GM19043 (cell line): ENCODE data around the gene IMMP2L.

ENCODE experiments used
- ATAC-seq: cut with Tn5 transposase; IDR thresholded peaks from one replicate; pipeline ENCODE4 v1.9.1; 2021; ENCODE audit warnings: low read depth; ENCODE audit not compliant: unreplicated experiment

The IMMP2L gene

GRCh38 chr7:110857106-110857505, 705.2 kb downstream of the IMMP2L start:
- ATAC-seq: no peak

- ATAC-seq: no peak
Measured at GRCh38 chr7:110856704-110857103, 705.6 kb downstream of the IMMP2L start.

GRCh38 chr7:110854651-110855050, 707.6 kb downstream of the IMMP2L start:
- no peak for ATAC-seq

GRCh38 chr7:110854166-110854565, 708.1 kb downstream of the IMMP2L start:
- ATAC-seq: no peak

- ATAC-seq: no peak
Measured at GRCh38 chr7:110853263-110853662, 709.0 kb downstream of the IMMP2L start.

- ATAC-seq: no peak
Measured at GRCh38 chr7:110852156-110852940, 709.9 kb downstream of the IMMP2L start.

GRCh38 chr7:110850224-110850623, 712.1 kb downstream of the IMMP2L start:
- no peak for ATAC-seq

- ATAC-seq: no peak
Measured at GRCh38 chr7:110842796-110843195, 719.5 kb downstream of the IMMP2L start.

- no peak for ATAC-seq
Measured at GRCh38 chr7:110841840-110842545, 720.3 kb downstream of the IMMP2L start.

GRCh38 chr7:110839866-110840265, 722.4 kb downstream of the IMMP2L start:
- ATAC-seq: no peak

GRCh38 chr7:110835849-110836248, 726.4 kb downstream of the IMMP2L start:
- no peak for ATAC-seq

- ATAC-seq: no peak
Measured at GRCh38 chr7:110835218-110835617, 727.1 kb downstream of the IMMP2L start.

- no peak for ATAC-seq
Measured at GRCh38 chr7:110831419-110831818, 730.9 kb downstream of the IMMP2L start.

GRCh38 chr7:110830778-110831177, 731.5 kb downstream of the IMMP2L start:
- ATAC-seq: no peak

- no peak for ATAC-seq
Measured at GRCh38 chr7:110827936-110828335, 734.4 kb downstream of the IMMP2L start.

GRCh38 chr7:110827287-110827855, 734.9 kb downstream of the IMMP2L start:
- ATAC-seq: no peak

GRCh38 chr7:110813986-110814385, 748.3 kb downstream of the IMMP2L start:
- ATAC-seq: no peak

GRCh38 chr7:110809832-110810231, 752.5 kb downstream of the IMMP2L start:
- no peak for ATAC-seq

- ATAC-seq: no peak
Measured at GRCh38 chr7:110808361-110808760, 753.9 kb downstream of the IMMP2L start.

- ATAC-seq: no peak
Measured at GRCh38 chr7:110804501-110804900, 757.8 kb downstream of the IMMP2L start.

- ATAC-seq: no peak
Measured at GRCh38 chr7:110803602-110804143, 758.6 kb downstream of the IMMP2L start.
